ENCODE measurements around the gene CHN1. TPM values are rescaled to one million over a fixed set of nuclear protein-coding genes. Genes with fewer than 3 reads are reported as not detected.

Gene CHN1
- total and polyA plus RNA-seq, 2 of the 8 experiments (the other 6 are each of a cell fraction or from before 2014, with no cell fraction given), result 54.0 to 65.7 TPM

DNA sequence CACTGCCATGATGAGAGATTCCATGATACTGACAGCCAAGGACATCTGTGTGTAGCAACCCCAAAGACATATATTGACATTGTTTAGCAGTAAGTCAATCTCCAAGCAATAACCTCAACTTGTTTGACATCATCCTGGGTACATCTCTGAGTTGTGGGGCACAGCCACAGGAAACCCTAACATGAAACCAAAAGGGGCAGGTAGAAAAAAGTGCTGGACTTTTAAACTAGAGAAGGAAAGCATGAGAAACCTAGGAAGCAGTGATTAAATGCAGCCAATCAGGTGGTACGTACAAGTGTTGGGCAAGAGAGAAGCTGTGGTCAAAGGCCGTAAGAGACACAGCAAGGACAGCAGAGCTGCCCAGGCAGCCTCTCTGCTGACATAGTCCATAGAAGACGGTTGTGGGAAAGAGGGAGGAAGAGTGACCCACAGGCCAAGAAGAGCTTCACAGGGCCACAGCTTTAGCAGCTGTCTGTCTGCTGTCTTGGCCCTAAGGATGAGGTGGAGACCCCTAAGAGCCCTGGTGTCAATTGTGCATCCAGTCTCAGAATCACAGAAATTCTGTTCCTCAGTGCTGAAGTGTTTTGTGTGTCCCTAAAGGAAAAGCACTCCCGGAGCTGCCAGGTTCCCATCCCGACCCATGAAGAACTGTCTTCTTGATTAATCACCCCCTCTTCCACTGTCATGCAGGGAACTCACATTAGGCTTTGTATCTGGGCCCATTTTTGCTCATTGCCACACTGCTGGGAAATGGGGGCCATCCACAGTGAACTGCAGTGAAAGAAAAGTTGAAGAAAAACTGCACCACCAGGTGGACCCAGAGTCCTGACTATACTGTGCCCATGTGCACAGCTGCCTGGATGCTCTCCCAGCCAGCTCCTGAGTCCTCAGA lies 25.4 kb upstream of the CHN1 start:
- ChIA-PET POLR2A (ENCODE audit: partially characterized antibody) (interaction anchor here (1.1 to 1.2 kb wide), 2 partner anchors 25 to 30 kb away, joined by 3 to 4 read pairs; partner anchors contain the start of gene CHN1), CTCF (ENCODE audit: partially characterized antibody) (interaction anchor here (0.7 to 3.3 kb wide), 41 partner anchors 8 to 1067 kb away, joined by 3 to 21 read pairs (median 4); partner anchors contain the start of gene CHN1)
- Histone ChIP-seq H3K4me3 (ENCODE audit: extremely low read depth in 1 of 4, insufficient read depth in 2 of 4, low read depth in 3 of 4, low read length in 4 of 4) (no peak overlapping the region), H4K8ac (ENCODE audit: extremely low read depth, insufficient read depth, low read length) (no peak overlapping the region), H3K79me2 (ENCODE audit: control insufficient read depth in 1 of 2, insufficient read depth in 2 of 2, low read length in 2 of 2) (no peaks in the 10 kb centered on the region), H3K27ac (ENCODE audit: low read depth, low read length) (no peak overlapping the region), H3K4me2 (ENCODE audit: insufficient read depth in 1 of 2, low read depth in 2 of 2, low read length in 2 of 2) (no peak overlapping the region), H4K5ac (ENCODE audit: insufficient read length, low read depth, low read length) (no peak overlapping the region), H2BK5ac (ENCODE audit: low read depth, low read length) (no peak overlapping the region), H2BK12ac (ENCODE audit: low read depth, low read length) (peak overlapping the region; percentile 75; the same call in 1 of the 2 replicates), H3K79me1 (ENCODE audit: low read depth, low read length) (no peaks in the 10 kb centered on the region), H3K56ac (replicated peaks; ENCODE audit: insufficient read length, low read depth, low read length) (no peak overlapping the region), H2BK15ac (ENCODE audit: low read length) (no peak overlapping the region; the same call in 1 of the 2 replicates), H3K27me3 (replicated peaks in 1 of 4; ENCODE audit: control insufficient read depth in 3 of 4, extremely low read depth in 1 of 4, insufficient read depth in 3 of 4, low read length in 3 of 4) (no peaks in the 10 kb centered on the region), H3K23ac (ENCODE audit: insufficient read length) (no peak overlapping the region), H3K4ac (replicated peaks; ENCODE audit: insufficient read length, low read depth, low read length) (no peak overlapping the region), H2BK120ac (replicated peaks; ENCODE audit: low read depth, low read length) (no peak overlapping the region), H3K18ac (ENCODE audit: extremely low read depth, low read length) (no peak overlapping the region), H2AFZ (ENCODE audit: low read length) (0 out of 2 replicates have a peak overlapping the region, but pooled peaks have one; percentile 30), H2BK20ac (ENCODE audit: low read length) (no peak overlapping the region), H3K14ac (ENCODE audit: insufficient read length) (no peak overlapping the region), H4K20me1 (replicated peaks in 1 of 2; ENCODE audit: control insufficient read depth in 1 of 2, insufficient read depth in 2 of 2, low read length in 2 of 2) (no peaks in the 10 kb centered on the region), H3K9ac (replicated peaks in 1 of 4; ENCODE audit: extremely low read depth in 1 of 4, low read depth in 3 of 4, low read length in 3 of 4) (no peak overlapping the region), H3K9me3 (ENCODE audit: insufficient read depth in 2 of 2, low read depth in 1 of 2, low read length in 1 of 2) (no peaks in the 10 kb centered on the region; a peak in 1 of 4 replicates), H2AK5ac (ENCODE audit: low read depth, low read length) (0 out of 2 replicates have a peak overlapping the region, but pooled peaks have one; percentile 1), H3K36me3 (ENCODE audit: control insufficient read depth in 2 of 4, insufficient read depth in 4 of 4, low read length in 3 of 4) (no peaks in the 10 kb centered on the region), H3K4me1 (replicated peaks in 1 of 4; ENCODE audit: control insufficient read depth in 3 of 4, insufficient read depth in 4 of 4, low read length in 3 of 4) (no peaks in the 10 kb centered on the region; a peak in 1 of 7 replicates), H3K23me2 (ENCODE audit: low read depth, low read length) (no peaks in the 10 kb centered on the region), H4K91ac (replicated peaks; ENCODE audit: insufficient read length, low read length) (no peak overlapping the region)
- peak; percentile 13 to 63 for DNase-seq (ENCODE audit: low read depth in 1 of 2, low spot score in 2 of 2)
- peak; percentile 42 for FAIRE-seq
- WGBS, 2 experiments (ENCODE audit: extremely low coverage in 1 of 2, insufficient coverage in 1 of 2, insufficient read length in 1 of 2, insufficient replicate concordance in 2 of 2, low coverage in 1 of 2, low lambda C conversion rate in 2 of 2, missing lambda C conversion rate in 1 of 2), result 74% methylated on average over 5 of the region's 5 CpGs; no CpG with 5 or more reads in 1 of the 2 experiments
- no peak for TF ChIP-seq NANOG (IDR thresholded peaks at IDR 0.05; ENCODE audit: insufficient read depth, low read depth, low read length, poor library complexity, severe bottlenecking)
- TF ChIP-seq TEAD4 (IDR thresholded peaks at IDR 0.05; ENCODE audit: low read depth, low read length), result no peak
- TF ChIP-seq SRF (IDR thresholded peaks at IDR 0.05; ENCODE audit: low read depth, low read length), result no peak
- TF ChIP-seq SP2 (IDR thresholded peaks at IDR 0.05; ENCODE audit: low read length), result no peak
- no peak for TF ChIP-seq GABPA (IDR thresholded peaks at IDR 0.05; ENCODE audit: borderline replicate concordance, insufficient read depth, low read length)
- TF ChIP-seq, protein P1, sequence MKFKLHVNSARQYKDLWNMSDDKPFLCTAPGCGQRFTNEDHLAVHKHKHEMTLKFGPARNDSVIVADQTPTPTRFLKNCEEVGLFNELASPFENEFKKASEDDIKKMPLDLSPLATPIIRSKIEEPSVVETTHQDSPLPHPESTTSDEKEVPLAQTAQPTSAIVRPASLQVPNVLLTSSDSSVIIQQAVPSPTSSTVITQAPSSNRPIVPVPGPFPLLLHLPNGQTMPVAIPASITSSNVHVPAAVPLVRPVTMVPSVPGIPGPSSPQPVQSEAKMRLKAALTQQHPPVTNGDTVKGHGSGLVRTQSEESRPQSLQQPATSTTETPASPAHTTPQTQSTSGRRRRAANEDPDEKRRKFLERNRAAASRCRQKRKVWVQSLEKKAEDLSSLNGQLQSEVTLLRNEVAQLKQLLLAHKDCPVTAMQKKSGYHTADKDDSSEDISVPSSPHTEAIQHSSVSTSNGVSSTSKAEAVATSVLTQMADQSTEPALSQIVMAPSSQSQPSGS (IDR thresholded peaks at IDR 0.05; ENCODE audit: low read length), result no peak
- no peak for TF ChIP-seq SP4 (IDR thresholded peaks at IDR 0.05; ENCODE audit: low read length)
- no peak for TF ChIP-seq KDM4A (IDR thresholded peaks at IDR 0.05; ENCODE audit: low read depth, low read length, severe bottlenecking)
- no peak for TF ChIP-seq CBX8 (IDR thresholded peaks at IDR 0.05; ENCODE audit: borderline replicate concordance, low read depth, low read length)
- peak; percentile 99 for TF ChIP-seq CEBPB (IDR thresholded peaks at IDR 0.05; ENCODE audit: low read depth, low read length)

Data from H1 (cell line).